ENCODE measurements around the gene DNAJA2. TPM values are rescaled to one million over a fixed set of nuclear protein-coding genes. Genes with fewer than 3 reads are reported as not detected.

The DNAJA2 gene
- polyA plus RNA-seq, 1 donor (not counting 4 experiments of a cell fraction or from before 2014, with no cell fraction given): 36.3 TPM

GRCh38 chr16:46950009-46950408 is 23.5 kb downstream of the DNAJA2 start:
- no peaks in the 10 kb centered on the region for H3K4me1 ChIP-seq (ENCODE audit: control insufficient read depth, extremely low read depth, insufficient read depth, low read length)
- H3K9me3 ChIP-seq (ENCODE audit: control insufficient read depth, low read depth, low read length): no peaks in the 10 kb centered on the region
- no peak overlapping the region for H3K4me3 ChIP-seq (ENCODE audit: control insufficient read depth in 2 of 3, extremely low read depth in 1 of 3, insufficient read depth in 2 of 3, low read depth in 1 of 3, low read length in 3 of 3)
- H3K27ac ChIP-seq (ENCODE audit: control insufficient read depth, insufficient read depth, low read length): no peak overlapping the region
- no peak overlapping the region for H3K4me2 ChIP-seq (ENCODE audit: control insufficient read depth, extremely low read depth, insufficient read depth, low read depth, low read length)
- no peak overlapping the region for H3K9ac ChIP-seq (ENCODE audit: control insufficient read depth, extremely low read depth, insufficient read depth, low read length)
- FAIRE-seq (no peak), DNase-seq (ENCODE audit: low read depth, low spot score) (no peak)
- dilution Hi-C loops (cut with MboI; ENCODE audit: extremely low pct_ligation_motif_present, low sequenced_read_pairs): no loop called here
- H3K27me3 ChIP-seq (ENCODE audit: control insufficient read depth, extremely low read depth, insufficient read depth, low read length): no peaks in the 10 kb centered on the region
- no peaks in the 10 kb centered on the region for H3K79me2 ChIP-seq (ENCODE audit: control insufficient read depth, insufficient read depth, low read length)
- peaks cover 0 to 5% of the 10 kb centered on the region in 2 experiments for H3K36me3 ChIP-seq (ENCODE audit: control insufficient read depth in 2 of 2, extremely low read depth in 1 of 2, insufficient read depth in 2 of 2, low read length in 2 of 2)
- TF ChIP-seq CTCF (optimal IDR thresholded peaks at IDR 0.05 in 1 of 3, IDR thresholded peaks at IDR 0.05 in 1 of 3, conservative IDR thresholded peaks at IDR 0.05 in 1 of 3; ENCODE audit: extremely low read depth in 1 of 3, insufficient read depth in 2 of 3, low read length in 3 of 3): no peak
- TF ChIP-seq EZH2 (IDR thresholded peaks at IDR 0.05; ENCODE audit: low read length): no peak
- H3K9me1 ChIP-seq (ENCODE audit: control insufficient read depth, extremely low read depth, insufficient read depth, low read length): no peaks in the 10 kb centered on the region
- H4K20me1 ChIP-seq (ENCODE audit: control insufficient read depth, extremely low read depth, insufficient read depth, low read length): no peaks in the 10 kb centered on the region
- no peak overlapping the region for H2AFZ ChIP-seq (ENCODE audit: control insufficient read depth, low read length)

DNA sequence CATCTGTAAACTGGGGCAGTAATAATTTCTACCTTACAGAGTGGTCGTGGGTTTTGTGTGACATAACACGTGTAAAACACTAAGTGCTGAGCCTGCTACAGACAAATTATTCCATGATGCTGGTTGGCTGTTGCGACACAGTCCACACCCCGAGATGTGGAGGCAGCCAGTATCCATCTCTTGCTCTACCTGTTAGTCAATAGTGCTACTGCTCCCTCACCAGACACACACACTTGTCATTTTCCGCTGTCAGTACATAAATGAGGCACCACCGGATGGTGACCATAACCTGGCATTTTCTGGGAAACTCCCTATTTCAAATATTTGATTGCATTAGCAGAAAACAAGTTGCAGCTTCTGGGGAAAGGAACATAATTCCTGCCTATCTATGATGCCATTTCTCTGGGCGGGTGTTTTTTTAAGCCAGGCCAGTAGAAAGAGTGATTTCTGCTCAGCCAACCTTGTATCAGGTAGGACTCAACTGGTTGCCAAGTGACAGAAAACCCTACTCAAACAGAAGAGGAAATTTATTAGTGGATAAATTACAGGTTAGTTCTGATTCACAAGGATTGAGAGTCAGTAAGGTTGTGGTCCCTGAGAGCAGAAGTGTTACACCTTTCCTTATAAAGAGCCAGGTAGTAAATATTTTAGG is 24.1 kb downstream of the DNAJA2 start:
- Histone ChIP-seq H3K4me2 (ENCODE audit: control insufficient read depth, extremely low read depth, insufficient read depth, low read depth, low read length) (no peak overlapping the region), H2AFZ (ENCODE audit: control insufficient read depth, low read length) (no peak overlapping the region), H3K4me3 (ENCODE audit: control insufficient read depth in 2 of 3, extremely low read depth in 1 of 3, insufficient read depth in 2 of 3, low read depth in 1 of 3, low read length in 3 of 3) (no peak overlapping the region), H3K9ac (ENCODE audit: control insufficient read depth, extremely low read depth, insufficient read depth, low read length) (no peak overlapping the region), H3K27me3 (ENCODE audit: control insufficient read depth, extremely low read depth, insufficient read depth, low read length) (no peaks in the 10 kb centered on the region), H3K27ac (ENCODE audit: control insufficient read depth, insufficient read depth, low read length) (no peak overlapping the region), H3K4me1 (ENCODE audit: control insufficient read depth, extremely low read depth, insufficient read depth, low read length) (no peaks in the 10 kb centered on the region), H3K9me3 (ENCODE audit: control insufficient read depth, low read depth, low read length) (no peaks in the 10 kb centered on the region), H3K9me1 (ENCODE audit: control insufficient read depth, extremely low read depth, insufficient read depth, low read length) (no peaks in the 10 kb centered on the region), H3K36me3 (ENCODE audit: control insufficient read depth in 2 of 2, extremely low read depth in 1 of 2, insufficient read depth in 2 of 2, low read length in 2 of 2) (no peaks in the 10 kb centered on the region), H4K20me1 (ENCODE audit: control insufficient read depth, extremely low read depth, insufficient read depth, low read length) (no peaks in the 10 kb centered on the region), H3K79me2 (ENCODE audit: control insufficient read depth, insufficient read depth, low read length) (no peaks in the 10 kb centered on the region)
- dilution Hi-C loops (cut with MboI; ENCODE audit: extremely low pct_ligation_motif_present, low sequenced_read_pairs): no loop called here
- no peak for TF ChIP-seq CTCF (optimal IDR thresholded peaks at IDR 0.05 in 1 of 3, IDR thresholded peaks at IDR 0.05 in 1 of 3, conservative IDR thresholded peaks at IDR 0.05 in 1 of 3; ENCODE audit: extremely low read depth in 1 of 3, insufficient read depth in 2 of 3, low read length in 3 of 3)
- no peak for TF ChIP-seq EZH2 (IDR thresholded peaks at IDR 0.05; ENCODE audit: low read length)
- FAIRE-seq (no peak), DNase-seq (ENCODE audit: low read depth, low spot score) (no peak)
